ENCODE measurements around the gene LIPA.

The LIPA gene

DNA sequence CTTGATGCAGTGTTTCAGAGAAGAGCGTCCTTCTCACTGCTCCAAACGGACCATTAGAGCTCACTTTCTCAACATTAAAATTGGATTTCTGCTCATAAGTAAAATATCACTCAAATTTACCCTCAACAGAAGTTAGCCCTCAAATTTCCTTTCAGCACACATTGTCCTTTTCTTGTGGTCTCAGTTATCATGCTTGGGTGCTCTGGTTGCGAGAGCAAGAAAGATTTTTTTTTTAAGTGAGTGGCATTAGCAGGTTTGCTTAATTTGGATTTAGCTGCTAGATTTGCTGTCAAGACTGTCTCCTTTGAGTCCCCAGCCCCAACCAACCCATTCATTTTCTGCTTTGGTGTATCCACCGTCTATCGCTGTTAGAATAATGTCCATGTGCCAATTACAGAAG, 41.9 kb downstream of the LIPA start:
- no peak overlapping the region for H3K9ac ChIP-seq
- no peaks in the 10 kb centered on the region for H3K79me2 ChIP-seq
- H3K4me2 ChIP-seq (ENCODE audit: low read length) = no peak overlapping the region
- H3K4me1 ChIP-seq = peaks cover 7% of the 10 kb centered on the region
- no peak overlapping the region for H2AFZ ChIP-seq
- no peaks in the 10 kb centered on the region for H3K9me3 ChIP-seq (ENCODE audit: control insufficient read depth, low read length)
- H3K4me3 ChIP-seq (ENCODE audit: low read depth, low read length) = no peak overlapping the region
- no peaks in the 10 kb centered on the region for H3K27me3 ChIP-seq (ENCODE audit: control insufficient read depth, insufficient read depth, low read length)
- H3K27ac ChIP-seq = no peak overlapping the region
- no peaks in the 10 kb centered on the region for H3K36me3 ChIP-seq (ENCODE audit: control insufficient read depth, insufficient read depth, low read length)
- TF ChIP-seq, protein P1, sequence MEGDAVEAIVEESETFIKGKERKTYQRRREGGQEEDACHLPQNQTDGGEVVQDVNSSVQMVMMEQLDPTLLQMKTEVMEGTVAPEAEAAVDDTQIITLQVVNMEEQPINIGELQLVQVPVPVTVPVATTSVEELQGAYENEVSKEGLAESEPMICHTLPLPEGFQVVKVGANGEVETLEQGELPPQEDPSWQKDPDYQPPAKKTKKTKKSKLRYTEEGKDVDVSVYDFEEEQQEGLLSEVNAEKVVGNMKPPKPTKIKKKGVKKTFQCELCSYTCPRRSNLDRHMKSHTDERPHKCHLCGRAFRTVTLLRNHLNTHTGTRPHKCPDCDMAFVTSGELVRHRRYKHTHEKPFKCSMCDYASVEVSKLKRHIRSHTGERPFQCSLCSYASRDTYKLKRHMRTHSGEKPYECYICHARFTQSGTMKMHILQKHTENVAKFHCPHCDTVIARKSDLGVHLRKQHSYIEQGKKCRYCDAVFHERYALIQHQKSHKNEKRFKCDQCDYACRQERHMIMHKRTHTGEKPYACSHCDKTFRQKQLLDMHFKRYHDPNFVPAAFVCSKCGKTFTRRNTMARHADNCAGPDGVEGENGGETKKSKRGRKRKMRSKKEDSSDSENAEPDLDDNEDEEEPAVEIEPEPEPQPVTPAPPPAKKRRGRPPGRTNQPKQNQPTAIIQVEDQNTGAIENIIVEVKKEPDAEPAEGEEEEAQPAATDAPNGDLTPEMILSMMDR (IDR thresholded peaks at IDR 0.05) = no peak

DNA sequence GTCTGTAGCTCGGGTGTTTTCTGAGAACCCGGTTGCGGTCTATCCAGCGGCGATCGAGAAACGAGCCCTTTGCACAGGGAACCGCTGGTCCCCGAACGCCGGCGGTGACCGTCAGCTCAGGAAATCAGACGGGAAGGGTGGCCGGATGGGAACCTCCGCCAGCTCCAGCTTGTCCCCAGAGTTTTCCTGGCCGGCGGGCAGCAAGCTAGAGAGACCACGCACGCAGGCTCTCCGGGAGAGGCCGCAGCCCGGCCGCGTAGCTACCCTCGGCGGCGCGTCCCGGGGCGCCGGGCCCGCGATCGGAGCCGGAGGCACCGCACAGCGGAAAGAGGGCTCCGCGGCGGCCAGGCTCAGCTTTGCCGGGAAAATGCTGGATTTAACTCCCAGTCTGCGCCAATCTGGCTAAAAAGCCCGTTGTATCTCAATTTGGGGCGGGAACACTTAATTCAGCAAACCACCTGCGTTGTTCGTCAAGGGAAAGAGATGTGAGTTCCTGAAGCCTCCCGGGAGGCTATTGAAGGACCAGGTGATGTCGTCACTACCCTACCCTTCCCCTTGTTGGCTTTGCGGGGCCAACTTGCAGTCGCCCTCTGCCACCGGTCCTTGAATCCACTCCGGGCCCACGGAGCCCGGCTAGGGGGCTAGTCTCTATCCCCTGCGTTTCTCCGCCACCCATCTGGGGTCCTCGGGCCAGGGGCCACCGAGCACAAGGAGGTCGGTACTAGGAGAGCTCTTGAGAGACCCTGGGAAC, 43.6 kb downstream of the LIPA start:
- TF ChIP-seq, protein P1 (IDR thresholded peaks at IDR 0.05) = no peak
- no peaks in the 10 kb centered on the region for H3K9me3 ChIP-seq (ENCODE audit: control insufficient read depth, low read length)
- no peaks in the 10 kb centered on the region for H3K79me2 ChIP-seq
- no peaks in the 10 kb centered on the region for H3K27me3 ChIP-seq (ENCODE audit: control insufficient read depth, insufficient read depth, low read length)
- H3K4me2 ChIP-seq (ENCODE audit: low read length) = peak overlapping the region; percentile 51
- no peak overlapping the region for H3K9ac ChIP-seq
- H3K4me1 ChIP-seq = peaks cover 7% of the 10 kb centered on the region
- H2AFZ ChIP-seq = peak overlapping the region; percentile 82
- peak overlapping the region; percentile 38 for H3K4me3 ChIP-seq (ENCODE audit: low read depth, low read length)
- H3K36me3 ChIP-seq (ENCODE audit: control insufficient read depth, insufficient read depth, low read length) = no peaks in the 10 kb centered on the region
- H3K27ac ChIP-seq = no peak overlapping the region

DNA sequence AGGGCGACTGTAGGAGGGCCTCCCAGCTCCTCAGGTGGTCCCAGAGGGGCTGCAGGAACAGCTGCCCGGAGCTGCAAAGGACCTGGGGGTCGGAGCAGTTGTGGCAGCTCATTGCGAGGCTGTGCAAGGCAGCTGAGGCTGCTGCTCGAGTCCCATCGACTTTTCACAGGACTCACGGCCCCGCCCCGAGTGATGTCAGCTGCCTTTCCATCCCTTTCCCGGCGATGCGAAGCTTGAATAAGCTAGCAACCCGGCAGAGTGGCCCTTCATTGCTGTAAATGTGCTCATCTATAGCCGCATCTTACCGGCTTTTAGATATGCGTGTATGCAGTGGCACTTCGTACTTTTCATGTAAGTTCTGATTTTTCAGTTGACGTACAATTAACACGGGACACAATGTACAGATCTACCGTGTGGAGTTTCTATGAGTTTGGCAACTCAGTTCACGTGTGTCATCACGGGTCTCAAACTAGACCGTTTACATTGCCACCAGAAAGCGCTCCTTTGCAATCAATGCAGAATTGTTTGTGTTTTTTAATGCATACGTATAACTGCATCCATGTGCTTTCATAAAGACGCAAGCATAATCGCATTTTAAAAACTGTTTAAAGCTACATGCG, 44.3 kb downstream of the LIPA start, which contains the start of gene CH25H:
TSS of gene CH25H (minus strand) at position 137 of the 620 bp plus-strand sequence. CDS start at position 112, 25 bp downstream.
- Histone ChIP-seq H3K36me3 (ENCODE audit: control insufficient read depth, insufficient read depth, low read length) (no peaks in the 10 kb centered on the region), H3K27ac (no peak within 1 kb of the TSS), H3K9me3 (ENCODE audit: control insufficient read depth, low read length) (no peaks in the 10 kb centered on the region), H3K4me3 (ENCODE audit: low read depth, low read length) (peak within 1 kb of the TSS; percentile 38), H3K9ac (no peak within 1 kb of the TSS), H3K4me1 (peaks cover 7% of the 10 kb centered on the region), H3K79me2 (no peaks in the 10 kb centered on the region), H3K4me2 (ENCODE audit: low read length) (peak within 1 kb of the TSS; percentile 51), H2AFZ (peak within 1 kb of the TSS; percentile 82), H3K27me3 (ENCODE audit: control insufficient read depth, insufficient read depth, low read length) (no peaks in the 10 kb centered on the region)
- TF ChIP-seq, protein P1 (IDR thresholded peaks at IDR 0.05) = no peak

DNA sequence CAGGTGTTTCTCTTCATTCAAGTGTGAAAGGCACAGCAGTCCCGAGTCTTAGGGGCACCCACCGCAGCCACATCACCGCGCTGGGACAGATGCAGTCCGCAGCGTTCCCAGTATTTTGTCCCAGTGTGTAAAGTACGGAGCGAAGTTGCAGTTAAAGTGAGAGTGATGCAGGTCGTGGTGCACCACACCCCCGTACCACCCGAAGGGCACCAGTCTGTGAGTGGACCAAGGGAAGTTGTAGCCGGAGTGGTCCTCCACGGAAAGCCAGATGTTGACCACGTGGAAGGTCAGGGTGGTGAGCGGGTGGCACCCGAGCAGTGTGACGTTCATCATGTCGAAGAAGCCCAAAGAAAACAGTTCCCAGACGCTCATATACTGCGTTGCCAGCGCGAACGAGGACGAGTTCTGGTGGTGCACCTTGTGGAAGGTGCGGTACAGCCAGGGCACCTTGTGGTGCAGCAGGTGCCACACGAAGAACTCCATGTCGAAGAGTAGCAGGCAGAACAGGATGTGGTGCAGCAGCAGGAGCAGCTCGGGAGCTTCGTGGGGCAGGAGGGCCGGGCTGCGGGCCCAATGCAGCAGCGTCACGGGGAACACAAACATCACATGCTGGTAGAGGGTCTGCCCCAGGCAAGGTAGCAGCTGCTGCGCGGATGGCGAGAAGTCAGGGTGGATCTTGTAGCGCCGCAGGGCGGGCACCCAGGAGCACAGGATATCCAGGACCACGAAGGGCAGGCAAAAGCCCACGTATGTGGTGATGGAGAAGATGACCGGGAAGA, 45.0 kb downstream of the LIPA start:
- Histone ChIP-seq H3K27ac (no peak overlapping the region), H3K9ac (no peak overlapping the region), H2AFZ (peak overlapping the region; percentile 82), H3K27me3 (ENCODE audit: control insufficient read depth, insufficient read depth, low read length) (no peaks in the 10 kb centered on the region), H3K36me3 (ENCODE audit: control insufficient read depth, insufficient read depth, low read length) (no peaks in the 10 kb centered on the region), H3K4me3 (ENCODE audit: low read depth, low read length) (peak overlapping the region; percentile 38), H3K4me2 (ENCODE audit: low read length) (peak overlapping the region; percentile 51), H3K9me3 (ENCODE audit: control insufficient read depth, low read length) (no peaks in the 10 kb centered on the region), H3K79me2 (no peaks in the 10 kb centered on the region), H3K4me1 (peaks cover 7% of the 10 kb centered on the region)
- TF ChIP-seq, protein P1 (IDR thresholded peaks at IDR 0.05) = no peak

Measured in parathyroid adenoma (tissue), 2 donors.